Fibroblast of upper back skin (primary cell): ENCODE data around the gene MTOR.
"Not testable (repeated sequence)": the region's sequence is repeated elsewhere in the genome, so short reads cannot be mapped to it uniquely, and the experiment has no call there.

Experiments
- DNase-seq: peaks from one replicate; pipeline ENCODE4 v3.0.0-alpha.2; 2013

Gene MTOR

DNA sequence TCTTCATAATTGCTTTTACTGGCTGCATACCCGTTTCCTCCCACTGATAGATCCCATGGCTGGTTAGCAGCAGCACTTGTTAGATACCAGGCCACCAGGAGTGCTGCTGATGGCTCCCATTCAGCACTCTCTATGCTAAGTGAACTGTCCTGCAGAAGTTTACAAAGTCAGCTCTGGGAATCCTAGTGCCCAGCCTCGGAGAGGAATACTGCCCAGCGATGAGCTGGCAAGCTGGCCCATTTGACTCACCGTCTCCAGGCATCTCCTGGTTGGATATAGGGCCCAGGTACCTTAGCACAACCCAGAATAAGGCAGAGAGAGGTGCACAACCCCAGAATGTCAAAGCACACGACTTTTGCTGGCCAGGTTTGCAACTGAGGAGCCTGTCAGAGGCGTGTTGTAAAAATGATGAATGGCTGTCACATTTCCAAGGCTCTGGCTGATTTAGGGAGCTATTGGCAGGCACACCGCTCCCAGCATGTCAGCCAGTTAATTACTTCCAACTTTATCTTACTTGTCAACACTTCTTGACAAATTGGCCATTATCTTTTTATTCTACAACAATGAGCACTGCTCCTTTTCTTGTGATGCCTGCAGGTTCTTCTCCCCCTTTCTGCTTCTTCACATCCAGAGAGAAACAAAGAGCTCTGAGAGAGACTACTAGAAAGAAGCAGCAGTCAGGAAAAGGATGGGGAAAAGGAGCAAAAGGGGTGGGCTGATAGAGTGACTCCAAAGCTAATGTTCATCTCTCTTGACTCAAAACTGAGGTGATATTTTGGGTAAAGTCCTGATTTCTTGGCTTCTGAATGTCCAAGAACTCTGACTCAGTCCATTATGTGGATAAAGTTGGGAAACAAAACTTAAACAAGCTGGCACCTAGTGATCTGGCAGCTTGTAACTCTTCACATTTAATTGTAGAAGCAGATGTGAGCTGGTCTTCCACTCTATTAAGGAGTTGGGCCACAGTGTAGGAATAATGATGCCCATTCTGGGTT is 84.0 kb downstream of the MTOR start:
- peak; percentile 74 for DNase-seq

DNA sequence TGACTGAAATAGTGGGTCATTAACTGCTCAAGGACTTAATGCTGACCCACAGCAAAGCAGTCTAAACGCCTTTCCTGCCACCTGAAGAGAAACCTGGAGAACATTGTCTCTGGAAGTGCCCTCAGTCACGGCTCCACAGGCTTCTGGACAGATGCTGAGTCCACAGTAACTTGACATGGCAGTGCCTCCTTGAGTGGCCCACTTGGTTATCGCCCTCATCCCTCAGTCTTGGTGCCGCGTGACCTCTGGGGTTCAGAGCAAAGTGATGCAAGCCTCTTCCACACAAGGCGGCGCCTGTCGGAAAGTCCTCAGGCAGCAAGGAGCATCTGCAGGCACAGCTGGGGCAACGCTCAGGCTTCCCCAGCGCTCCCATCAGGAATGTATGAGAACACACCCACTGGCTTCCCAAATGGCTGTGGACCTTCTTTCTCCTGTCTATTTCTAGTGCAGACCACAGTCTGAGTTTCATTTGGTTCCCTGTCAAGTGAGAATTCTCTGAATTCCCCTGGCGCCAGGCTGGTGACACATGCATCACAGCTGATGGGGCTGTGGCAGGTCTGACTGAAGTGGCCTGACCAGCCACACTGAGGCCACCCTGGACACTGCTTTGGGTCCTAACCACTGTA is 86.2 kb downstream of the MTOR start:
- peak; percentile 65 for DNase-seq

DNA sequence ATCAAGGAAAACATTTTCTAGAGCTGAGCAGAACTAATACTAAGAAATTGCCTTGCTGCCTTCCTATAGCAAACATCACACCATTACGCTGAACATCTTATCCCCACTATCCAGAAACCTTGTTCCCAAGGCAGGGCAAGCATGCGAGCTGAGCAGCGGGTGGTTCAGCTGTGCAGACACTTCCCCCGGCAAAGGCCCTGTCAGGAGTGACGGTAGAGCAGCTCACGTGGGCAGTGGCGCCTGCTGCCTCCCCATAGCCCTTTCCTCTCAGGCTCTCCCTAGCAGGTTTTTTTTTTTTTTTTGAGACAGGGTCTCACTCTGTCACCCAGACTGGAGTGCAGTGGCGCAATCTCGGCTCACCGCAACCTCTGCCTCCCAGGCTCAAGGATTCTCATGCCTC is 86.9 kb downstream of the MTOR start:
- DNase-seq, result no peak

DNA sequence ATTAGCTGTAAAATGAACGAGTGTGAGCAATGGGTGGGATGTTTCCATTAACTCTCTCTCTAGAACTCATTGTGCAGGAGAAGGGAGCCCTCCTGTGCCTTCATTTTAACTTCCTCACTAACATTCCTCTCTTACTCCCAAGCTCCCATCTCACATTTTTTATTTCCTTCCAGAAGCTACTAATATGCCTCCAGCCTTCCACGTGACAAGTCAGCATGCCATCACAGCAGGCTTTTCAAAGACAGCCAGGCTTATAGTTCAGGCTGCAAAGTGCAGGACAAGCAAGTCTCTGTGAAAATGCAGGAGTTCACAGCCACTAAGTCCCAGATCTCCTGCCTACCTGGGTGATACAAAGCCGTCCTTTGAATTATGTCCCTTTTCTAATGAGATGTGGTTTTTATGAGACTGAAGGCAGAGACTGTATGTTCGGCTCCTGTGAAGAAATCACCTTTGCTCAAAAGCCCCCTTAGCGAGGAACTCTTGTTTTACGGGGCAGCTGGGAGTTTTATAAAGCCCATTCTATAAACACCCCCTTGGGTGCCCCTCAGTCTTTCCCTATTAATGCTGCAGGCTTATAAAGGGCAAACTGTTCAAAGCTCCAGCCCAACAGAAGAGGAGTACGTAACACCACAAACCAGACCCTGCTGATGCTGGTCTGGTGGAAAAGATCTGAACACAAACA is 87.9 kb downstream of the MTOR start:
- peak; percentile 36 for DNase-seq

DNA sequence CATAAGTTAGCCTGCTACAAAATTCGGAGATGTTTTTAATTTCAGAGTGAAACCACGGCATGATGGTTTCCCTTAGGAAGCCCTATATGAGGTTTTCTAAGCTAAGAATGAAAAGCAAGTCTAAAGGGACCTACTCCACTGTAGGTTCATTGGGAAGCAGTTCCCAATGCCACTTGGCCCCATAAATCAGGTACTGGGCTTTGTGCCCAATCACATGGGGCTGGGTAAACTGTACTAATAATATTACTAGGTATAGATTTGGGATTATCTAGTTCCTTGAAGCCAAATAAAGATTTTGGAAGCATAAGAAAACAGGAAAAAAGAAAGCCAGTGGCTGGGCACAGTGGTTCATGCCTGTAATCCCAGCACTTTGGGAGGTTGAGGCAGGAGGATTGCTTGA is 92.2 kb downstream of the MTOR start:
- DNase-seq, result no peak

DNA sequence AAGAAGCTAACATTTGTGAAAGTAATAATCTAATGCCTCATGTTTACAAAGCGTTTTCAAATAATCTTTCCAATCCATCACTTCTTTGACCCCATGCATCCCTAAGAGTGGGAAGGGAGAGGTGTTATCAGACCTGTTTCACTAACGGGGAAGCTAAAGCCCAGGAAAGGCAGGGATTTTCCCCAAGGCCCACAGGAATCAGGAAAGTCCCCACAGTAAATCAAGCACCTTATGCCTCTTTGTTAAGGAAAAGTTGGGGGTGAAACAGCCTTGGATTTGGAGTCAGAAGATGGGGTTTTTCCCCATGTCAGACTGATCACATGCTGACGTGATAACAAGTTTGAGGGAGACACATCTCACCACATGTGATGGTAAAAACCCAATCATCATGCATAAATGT is 93.1 kb downstream of the MTOR start:
- DNase-seq, result no peak

DNA sequence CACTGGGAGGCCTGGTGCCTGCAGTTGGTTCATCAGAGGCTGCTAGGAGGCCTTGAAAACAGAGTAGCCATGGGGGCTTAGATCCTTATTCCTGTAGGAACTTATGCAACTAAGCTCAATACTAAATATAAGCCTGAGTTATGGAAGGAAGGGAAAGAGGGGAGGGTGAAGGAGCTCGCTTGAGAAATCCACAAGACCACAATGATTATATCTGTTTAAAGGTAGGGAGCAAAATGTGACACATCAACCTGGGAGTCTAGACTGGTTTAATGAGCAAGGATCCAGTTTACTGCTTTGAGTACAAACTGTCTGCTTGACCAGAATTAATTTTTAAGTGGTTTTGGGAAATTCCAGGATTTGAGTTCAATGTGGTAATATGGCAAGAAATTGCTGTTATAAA is 93.6 kb downstream of the MTOR start:
- no peak for DNase-seq

DNA sequence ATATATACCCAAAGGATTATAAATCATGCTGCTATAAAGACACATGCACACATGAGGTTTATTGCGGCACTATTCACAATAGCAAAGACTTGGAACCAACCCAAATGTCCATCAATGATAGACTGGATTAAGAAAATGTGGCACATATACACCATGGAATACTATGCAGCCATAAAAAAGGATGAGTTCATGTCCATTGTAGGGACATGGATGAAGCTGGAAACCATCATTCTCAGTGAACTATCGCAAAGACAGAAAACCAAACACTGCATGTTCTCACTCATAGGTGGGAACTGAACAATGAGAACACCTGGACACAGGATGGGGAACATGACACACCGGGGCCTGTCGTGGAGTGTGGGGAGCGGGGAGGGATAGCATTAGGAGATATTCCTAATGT is 95.6 kb downstream of the MTOR start:
- not testable (repeated sequence) for DNase-seq

DNA sequence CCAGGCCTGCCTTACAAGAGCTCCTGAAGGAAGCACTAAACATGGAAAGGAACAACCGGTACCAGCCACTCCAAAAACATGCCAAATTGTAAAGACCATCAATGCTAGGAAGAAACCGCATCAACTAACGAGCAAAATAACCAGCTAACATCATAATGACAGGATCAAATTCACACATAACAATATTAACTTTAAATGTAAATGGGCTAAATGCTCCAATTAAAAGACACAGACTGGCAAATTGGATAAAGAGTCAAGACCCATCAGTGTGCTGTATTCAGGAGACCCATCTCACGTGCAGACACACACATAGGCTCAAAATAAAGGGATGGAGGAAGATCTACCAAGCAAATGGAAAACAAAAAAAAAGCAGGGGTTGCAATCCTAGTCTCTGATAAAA is 99.6 kb downstream of the MTOR start:
- DNase-seq, result not testable (repeated sequence)

DNA sequence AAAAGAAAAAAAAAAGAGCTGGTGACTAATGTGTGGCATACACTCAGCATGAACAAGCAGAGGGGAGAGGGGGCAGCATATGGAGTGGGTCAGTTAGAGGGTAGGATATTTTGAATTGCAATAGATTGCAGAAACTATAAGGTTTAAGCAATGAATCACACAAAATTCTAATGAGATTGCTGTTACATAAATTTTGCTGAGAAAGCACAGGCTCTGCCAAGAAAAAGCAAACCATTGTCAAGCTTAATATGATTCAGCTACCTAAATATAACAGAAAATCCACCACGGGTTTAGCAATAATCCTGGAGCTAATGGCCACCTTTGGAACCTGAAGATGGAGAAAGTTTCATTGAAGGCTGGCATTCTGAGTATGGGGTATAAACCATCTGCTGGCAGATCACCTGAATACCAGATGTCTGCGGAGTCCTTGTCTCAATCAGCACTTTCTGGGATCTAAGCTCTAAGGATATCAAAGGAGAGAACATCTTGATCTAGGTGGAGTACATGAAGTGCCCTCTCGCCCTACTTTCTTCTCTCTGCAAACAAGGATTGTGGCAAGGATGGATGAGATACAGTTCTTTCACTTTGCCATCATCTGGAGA is 103.5 kb downstream of the MTOR start:
- DNase-seq, result peak; percentile 96

DNA sequence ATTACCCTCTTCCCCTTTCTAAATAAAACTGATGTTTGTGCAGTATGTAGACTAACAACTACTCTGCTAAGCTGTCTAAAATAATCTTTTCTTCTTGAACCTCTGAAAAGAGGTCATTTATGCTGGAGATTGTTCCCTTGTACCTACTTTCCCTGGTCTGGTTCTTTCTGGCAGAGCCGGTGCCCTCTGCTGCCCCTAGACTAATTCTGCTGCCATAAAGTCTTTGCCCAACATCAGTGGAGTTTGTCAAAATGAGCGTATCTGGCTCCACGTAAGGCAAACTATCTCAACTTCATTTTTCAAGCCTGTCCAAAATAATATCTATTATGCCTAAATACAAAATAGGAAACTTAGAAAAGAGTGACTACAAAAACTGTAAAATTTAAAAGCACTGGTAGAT is 104.1 kb downstream of the MTOR start:
- DNase-seq, result no peak

DNA sequence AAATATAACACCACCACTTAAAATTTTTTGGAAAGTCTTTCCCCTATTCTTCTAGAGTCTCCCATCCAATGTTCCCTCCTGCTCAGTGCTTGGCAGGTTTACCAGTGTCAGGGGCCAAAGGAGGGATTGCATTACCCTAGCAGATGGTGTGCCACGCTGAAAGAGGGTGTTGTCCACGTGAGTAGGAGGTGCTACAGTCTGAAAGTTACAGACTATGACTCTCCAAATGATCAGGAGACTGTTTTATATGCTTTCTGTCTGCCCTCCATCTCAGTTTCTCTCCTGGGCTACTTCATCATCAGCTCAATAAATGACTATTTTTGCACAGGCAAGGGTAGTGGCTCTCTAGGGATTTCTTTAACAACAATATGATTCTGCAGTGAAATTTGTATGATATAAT is 104.5 kb downstream of the MTOR start:
- peak; percentile 62 for DNase-seq

DNA sequence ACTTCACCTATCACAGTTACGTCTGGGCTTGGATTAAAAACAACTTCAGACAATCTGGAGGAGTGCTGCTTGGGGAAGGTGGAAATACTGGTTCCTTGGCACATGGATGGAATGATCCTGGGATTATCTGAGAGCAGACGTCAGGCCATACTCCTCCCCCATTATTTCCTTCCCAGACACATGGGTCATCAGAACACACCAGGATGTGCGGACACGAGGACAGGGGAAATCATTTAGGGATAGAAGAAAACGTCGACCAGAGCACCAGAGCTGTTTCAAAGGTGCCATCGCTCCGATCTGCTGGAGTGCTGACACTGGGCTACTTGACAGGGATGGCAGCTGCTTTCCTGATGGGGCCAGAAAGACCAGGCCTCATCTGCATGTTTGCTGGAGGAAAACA is 105.0 kb downstream of the MTOR start:
- no peak for DNase-seq

DNA sequence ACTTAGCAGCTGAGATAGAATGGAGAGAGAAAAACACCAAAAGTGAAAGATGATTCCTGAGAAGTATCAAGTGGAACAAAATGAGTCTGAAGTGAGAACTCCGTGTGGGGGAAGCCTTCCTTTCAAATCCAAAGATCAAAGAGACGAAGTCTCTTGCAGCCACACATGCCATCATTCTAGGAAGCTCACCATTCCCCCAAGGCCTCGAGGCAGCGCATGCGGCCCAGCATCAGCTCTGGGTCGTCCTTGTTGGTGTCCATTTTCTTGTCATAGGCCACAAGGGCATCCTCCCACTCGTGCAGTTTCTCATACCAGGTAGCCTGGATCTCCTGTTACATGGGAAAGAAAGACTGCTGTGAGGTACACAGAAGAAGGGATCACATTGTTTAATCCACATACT is 105.4 kb downstream of the MTOR start:
- no peak for DNase-seq

DNA sequence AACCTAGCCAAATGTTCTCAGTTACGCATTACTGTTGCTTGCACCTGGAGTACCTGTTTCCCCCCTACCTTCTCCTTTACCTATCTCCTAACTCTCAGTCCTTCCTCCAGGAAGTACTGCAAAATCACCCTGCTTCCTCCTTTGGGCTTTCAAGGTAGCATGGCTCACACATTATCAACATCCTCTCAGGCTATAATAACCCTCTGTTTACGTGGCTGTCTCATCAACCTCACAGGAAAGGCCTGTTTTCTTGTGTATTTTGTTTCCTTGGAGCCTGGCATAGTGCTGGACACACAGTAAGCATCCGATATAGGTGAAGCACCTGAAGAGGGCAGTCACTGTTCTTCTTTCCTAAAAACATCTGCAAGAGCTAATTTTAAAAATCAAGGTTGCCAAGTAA is 105.9 kb downstream of the MTOR start:
- DNase-seq, result no peak

DNA sequence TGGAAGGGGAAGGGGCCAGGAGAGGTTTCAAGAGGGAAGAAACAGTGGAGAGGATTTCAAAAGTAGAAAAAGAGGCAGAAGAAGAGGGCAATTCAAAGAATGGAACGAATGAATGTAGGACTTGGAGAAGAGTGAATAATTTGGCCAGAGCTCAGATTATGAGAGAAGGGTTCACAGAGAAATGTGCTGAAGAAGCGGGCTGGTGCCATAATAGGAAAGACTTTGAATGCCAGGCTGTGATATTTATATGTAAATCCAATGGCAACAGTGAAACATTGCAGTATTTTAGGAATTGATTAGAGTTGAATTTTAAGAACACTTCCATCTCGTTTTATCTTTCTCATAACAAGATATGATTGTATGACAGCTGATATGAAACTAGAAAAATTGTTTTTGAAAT is 109.2 kb downstream of the MTOR start:
- DNase-seq, result no peak

DNA sequence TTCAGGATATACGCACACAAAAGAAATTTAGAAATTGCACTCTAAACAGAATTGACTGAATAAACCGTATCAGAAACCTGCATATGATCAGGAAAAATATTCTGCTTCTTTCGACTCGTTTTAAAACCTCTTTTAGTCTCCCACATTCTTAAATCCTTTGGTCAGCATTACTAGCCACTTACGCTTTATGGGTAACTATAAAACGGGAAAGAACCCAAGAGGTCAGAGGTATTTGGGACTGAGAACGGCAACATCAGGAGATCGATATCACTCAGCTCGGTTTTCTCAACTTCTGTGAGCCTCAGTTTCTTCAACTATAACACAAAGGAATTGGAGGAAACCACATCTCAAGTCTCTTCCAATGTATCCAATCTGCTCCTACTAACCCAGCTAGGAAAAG is 109.6 kb downstream of the MTOR start:
- DNase-seq, result no peak

DNA sequence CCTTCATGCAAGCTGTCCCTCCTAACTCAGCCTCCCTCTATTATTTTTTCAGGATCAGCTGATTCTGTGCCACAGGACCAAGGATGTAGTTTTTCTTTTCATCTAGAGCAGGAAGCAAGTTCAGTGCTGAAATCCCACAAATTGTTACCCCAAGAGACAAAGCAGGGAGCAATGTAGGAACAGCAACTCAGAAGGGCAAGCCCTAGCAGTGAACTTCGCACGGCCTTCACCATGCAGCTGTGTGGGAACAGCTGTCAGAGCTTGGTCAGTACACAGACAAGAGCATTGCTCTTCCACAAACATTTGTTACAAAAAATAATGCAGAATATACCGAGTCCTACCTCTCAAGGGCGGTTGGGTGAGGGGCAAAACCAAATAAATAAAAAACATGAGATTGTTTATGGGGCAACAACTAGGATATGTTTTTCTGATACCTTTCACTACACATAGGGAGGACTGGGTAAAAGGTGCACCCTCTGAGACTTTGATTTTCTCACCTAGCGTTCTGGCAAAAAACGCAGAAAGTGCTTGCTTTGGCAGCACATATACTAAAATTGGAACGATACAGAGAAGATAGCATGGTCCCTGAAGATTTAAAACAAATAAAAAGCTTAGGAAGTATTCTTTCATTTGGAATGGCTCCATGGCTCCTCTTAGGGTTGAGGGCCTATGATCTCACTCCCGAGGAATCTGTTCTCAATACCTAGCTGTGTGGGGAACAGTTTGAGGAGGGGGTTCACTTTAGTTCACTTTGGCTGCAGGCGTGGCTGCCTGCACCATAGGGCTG is 110.3 kb downstream of the MTOR start:
- peak; percentile 60 for DNase-seq

DNA sequence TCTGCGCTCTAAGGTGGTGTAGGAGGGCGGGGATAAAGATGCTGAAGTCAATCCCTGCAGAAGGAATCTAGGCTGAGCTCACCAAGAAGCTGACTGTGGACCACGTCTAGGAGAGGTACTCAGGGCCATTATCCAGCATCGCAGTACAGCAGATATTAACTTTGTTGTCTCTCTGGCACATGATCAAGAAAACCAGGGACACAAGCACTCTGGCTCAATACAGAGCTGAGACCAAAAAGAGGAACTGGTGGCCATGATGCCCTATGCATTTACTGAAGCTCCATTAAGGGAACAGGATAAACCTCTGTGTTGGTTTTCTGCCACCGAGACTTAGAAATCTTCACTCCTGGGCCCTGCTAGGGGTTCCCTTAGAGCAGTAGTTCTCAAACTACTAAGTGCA is 111.2 kb downstream of the MTOR start:
- no peak for DNase-seq

DNA sequence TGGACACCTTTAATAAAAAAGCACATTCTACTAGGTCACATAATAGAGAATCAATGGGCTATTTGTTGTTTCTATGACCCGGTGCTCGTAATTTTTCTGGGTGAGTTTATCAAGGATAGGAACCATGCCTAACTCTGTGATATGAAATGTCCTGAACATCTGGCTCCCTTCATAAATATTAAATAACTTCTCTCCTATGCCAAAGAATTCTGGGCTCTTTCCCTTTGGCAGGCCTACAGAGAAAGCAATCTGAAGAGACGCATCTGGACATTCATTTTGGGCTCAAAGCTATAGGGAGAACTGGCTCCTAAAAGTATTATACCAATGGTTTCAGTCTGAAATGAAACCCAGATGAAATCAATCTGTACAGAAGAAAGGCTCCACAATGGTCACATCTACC is 112.0 kb downstream of the MTOR start:
- DNase-seq, result peak; percentile 19

DNA sequence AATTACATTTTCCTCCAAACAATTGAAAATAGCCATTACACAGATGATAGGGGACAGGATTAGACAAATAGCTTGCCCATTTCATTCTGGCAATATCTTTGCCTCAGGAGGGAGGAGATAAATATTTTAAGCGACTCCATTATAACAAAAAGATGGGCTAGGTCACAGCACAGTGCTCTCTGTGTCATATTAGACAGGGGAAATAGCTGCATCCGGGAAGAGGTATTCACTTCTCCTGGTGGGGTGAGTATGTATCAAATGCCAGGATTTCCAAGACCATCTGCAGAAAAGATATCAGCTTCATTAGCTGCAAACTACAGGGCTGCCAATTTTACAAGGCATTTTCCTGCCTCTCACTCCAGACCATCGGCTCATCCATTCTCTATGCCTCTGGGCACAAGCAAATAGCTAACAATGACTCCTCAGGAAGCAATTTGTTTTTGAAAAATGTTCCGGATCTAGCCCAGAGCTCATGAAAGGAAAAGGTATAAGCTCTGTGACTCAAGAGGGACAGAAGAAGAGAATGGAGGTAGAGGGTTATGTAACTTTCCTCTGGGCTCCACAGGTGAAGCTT is 115.1 kb downstream of the MTOR start:
- DNase-seq, result no peak

DNA sequence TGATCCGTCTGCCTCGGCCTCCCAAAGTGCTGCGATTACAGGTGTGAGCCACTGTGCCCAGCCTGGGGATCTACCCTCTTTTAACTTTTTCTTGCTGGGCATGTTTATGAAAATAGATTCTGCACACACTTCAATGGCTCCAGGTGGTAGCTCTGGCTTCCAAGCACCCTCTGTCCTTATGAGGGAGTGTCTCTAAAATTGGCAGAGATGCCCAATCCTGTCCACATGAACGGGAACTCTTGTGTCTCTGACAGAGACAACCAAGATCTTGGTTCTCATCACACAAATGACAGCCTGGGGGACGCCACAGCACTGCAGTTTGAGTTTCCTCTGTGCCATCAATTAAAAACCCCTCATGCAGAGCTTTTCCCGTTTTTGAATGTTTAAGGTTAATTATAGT is 116.6 kb downstream of the MTOR start:
- DNase-seq, result no peak
